Subcutaneous adipose tissue (tissue), 4 donors: Measurements from ENCODE around the gene ARAP2. TPM values are rescaled to one million over a fixed set of nuclear protein-coding genes. Genes with fewer than 3 reads are reported as not detected.

Experiments used
- CTCF ChIP-seq: fragments of 450-650 bp; IDR thresholded peaks from one replicate; pipeline ENCODE4 v1.5.1; 2016; ENCODE audit warnings: low read depth, mild to moderate bottlenecking, control low read depth, antibody characterized with exemption, moderate library complexity
- total RNA-seq, 4 donors: library from RNA; depleted of rRNA; stranded (reverse); fragments of >200 nt; gene quantifications; one replicate each; pipeline ENCODE4 v1.1.0, GENCODE V29; 2016

Gene ARAP2
- total RNA-seq, 4 donors from 2014 or later = 23.6 to 60.8 (median 34.4) TPM

GRCh38 chr4:36189511-36190226 is 54.6 kb downstream of the ARAP2 start:
- TF ChIP-seq CTCF = no peak

- TF ChIP-seq CTCF = no peak
Measured at GRCh38 chr4:36187723-36188333, 56.5 kb downstream of the ARAP2 start.

GRCh38 chr4:36183665-36184393 is 60.5 kb downstream of the ARAP2 start:
- TF ChIP-seq CTCF = no peak

- no peak for TF ChIP-seq CTCF
Measured at GRCh38 chr4:36183232-36183631, 61.1 kb downstream of the ARAP2 start.

- TF ChIP-seq CTCF = no peak
Measured at GRCh38 chr4:36180206-36180605, 64.1 kb downstream of the ARAP2 start.

- TF ChIP-seq CTCF = no peak
Measured at GRCh38 chr4:36178484-36178883, 65.8 kb downstream of the ARAP2 start.

GRCh38 chr4:36177946-36178345 is 66.4 kb downstream of the ARAP2 start:
- TF ChIP-seq CTCF = no peak
